Left hindlimb (tissue), 1 donor: Measurements from ENCODE around the gene TEX13C.
"Not testable (repeated sequence)": the region's sequence is repeated elsewhere in the genome, so short reads cannot be mapped to it uniquely, and the experiment has no call there.

Experiments used
- DNase-seq: peaks from one replicate; pipeline ENCODE4 v3.0.0-alpha.2; 2018

Gene TEX13C

DNA sequence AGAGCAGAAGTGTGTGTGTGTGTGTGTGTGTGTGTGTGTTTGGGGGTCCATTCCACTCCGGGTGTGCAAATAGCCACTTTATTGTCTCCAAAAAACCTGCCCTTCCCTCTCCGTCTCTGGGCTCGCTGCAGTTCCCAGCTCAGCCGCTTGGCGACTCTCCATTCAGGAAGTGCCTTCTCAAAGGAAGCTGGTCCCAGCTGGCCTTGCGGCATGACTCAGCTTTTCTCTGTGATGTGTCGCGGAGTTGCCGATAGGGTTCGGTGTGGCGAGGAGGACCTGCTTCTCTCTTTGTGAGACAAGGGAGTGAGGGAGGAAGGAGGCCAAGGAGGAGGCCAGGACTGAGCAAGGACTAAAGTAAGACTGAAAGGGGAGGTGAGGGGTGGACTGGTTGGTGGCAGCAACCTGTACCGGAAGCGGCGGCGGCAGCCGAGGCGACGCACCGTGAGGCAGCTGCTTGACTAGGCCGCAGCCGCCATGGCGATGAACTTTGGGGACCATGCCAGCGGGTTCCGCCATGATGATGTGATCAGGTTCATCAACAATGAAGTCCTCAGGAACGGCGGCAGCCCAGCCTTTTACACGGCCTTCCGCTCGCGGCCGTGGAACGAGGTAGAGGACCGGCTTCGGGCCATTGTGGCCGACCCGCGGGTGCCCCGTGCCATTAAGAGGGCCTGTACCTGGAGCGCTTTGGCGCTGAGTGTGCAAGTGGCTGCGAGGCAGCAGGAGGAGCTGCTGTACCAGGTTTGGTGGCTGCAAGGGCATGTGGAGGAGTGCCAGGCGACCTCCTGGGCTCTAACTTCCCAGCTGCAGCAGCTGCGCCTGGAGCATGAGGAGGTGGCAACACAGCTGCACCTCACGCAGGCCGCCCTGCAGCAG, at the start of gene TEX13C:
Gene TEX13C, plus strand, starts transcription at position 226 of the 876 bp plus-strand sequence. Its CDS starts 249 bp downstream, at position 475.
- no peak for DNase-seq

DNA sequence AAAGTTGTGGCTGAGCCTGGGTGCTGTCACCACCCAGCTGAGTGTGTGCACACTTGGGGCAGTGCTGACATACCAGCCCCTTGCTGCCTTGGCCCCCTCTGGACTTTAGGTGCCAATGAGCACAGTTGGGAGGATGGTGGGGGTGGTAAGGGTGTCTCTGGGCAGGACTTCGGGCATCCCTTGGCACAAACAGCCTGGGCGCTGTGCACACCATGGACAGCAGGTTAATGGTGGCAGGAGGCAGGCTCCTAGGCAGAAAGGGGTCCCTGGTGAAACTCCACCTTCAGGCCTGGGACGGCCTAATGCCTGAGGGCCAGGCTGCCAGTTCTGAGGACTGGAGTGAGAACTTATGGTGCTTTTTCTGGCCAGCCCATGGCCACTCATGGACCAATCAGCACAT, 32.4 kb upstream of the TEX13C start:
- no peak for DNase-seq

DNA sequence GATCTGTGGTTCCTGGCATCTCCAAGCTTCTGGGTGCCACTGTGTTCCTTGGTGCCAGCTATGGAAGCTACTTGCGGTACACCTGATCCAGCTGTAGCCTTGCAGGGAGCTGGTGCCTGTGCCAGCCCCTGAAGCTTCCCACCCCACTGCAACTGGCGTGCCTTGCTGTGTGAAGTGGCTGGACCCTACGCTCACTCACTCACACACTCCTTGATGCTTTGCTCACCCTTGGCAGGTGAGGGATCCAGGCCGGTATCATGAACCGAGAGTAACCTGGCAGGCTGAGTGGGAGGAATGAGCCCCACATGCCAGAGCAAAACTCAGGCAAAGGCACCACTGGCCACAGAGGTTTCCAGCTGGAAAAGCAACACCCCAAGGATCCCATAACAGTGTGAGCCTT, 31.3 kb upstream of the TEX13C start:
- DNase-seq: no peak

DNA sequence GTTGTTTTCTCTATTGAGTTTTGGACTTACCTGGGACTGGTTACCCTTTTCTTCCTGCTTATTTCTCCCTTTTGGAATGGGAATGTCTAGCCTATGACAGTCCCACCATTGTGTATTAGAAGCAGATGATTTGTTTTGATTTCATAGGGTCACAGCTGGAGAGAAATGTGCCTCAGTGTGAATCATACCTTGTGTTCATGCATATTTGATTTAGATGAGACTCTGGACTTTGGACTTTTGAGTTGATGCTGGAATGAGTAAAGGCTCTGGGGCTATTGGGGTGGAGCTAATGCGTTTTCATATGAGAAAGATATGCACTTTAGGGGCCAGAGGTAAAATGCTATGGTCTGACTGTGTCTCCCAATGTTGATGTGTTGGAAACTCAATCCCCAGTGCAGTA, 30.5 kb upstream of the TEX13C start:
- no peak for DNase-seq

DNA sequence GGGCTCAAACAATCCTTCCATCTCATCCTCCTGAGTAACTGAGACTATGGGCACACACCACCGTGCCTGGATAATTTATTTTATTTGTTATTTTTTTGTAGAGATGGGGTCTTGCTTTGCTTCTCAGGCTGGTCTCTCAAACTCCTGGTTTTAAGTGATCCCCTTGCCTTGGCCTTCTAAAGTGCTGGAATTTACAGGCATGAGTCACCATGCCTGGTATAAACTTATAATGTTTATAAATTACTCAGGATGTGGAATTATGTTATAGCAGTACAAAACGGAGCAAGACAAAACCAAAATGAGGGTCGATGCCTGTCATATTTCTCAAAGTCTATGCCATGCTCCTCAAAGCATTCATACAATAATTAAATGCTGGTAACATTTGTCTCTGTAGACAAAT, 29.8 kb upstream of the TEX13C start:
- DNase-seq: no peak

DNA sequence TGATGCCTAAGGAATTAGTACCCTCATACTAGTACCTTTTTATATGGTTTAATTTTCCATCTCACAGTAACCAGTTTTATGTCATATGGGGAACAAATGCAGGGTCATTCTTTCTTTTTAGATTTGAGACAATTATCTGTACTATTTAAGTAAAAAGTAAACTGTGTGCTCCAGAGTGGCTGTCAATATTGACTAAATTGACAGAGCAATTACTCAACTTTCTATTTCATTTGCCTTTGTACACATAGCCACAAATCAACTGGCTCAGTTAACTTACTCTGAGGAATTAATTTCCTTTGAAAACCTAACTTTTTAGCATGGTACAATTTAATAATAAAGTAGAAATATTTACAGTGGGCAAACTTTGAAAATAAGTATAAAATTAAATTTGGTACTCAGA, 28.5 kb upstream of the TEX13C start:
- no peak for DNase-seq

DNA sequence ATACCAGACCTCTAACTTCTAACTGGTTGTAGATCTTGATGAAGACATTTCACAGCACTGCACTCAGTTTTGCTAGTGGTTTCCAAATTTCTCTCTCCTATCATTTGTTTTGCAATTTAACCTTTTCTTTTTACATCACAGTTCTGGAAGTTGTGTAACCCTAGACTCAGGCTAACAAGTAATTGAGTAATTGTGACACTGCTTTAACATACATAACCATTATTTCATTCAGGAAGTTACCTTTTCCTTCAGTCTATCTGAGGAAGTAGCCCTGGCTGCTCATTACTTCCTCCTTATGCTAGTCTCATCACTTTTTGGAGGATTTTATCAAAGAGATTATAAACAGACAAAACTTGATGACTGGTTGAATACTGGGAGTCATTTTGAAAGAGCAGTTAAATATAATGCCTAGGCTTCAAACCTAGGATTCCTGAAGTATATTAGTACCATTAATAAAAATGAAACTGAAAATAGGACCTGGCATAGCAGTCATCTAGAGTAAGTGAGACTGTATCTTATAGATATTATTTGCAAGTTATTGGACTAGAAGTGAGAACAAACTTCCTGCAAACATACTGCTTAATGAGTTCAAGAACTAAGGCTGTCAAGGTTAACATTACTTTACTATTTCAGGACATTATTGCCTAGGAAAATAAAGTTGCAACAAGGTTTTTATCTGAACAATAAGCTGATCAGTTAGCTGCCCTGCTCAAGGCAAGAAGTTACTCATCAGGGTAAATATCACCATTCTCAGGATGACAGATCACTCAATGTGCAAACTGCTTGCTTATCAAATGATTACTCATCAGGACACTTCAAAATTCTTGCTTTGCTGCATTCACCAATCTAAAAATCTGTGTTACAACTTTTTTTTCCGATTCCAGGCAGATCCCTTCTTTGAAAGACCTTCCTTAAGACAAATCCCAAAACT, 25.6 kb upstream of the TEX13C start:
- no peak for DNase-seq

DNA sequence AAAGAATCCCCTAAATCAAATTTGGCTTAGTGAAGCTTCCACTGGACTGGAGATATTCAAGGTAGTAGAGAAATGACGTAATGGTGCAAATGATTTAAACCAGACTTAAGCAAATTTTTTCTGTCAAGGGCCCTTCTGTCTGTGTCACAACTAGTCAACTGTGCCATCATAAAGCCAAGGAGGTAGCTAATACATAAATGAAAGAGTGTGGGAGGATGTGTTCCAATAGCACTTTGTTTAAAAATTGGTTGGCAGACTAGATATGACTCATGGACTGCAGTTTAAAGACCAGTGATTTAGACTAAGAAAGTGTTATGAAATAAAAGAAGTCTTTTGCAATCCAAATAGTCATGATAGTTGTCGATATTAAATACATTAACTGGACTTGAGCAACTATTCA, 24.3 kb upstream of the TEX13C start:
- DNase-seq: no peak

DNA sequence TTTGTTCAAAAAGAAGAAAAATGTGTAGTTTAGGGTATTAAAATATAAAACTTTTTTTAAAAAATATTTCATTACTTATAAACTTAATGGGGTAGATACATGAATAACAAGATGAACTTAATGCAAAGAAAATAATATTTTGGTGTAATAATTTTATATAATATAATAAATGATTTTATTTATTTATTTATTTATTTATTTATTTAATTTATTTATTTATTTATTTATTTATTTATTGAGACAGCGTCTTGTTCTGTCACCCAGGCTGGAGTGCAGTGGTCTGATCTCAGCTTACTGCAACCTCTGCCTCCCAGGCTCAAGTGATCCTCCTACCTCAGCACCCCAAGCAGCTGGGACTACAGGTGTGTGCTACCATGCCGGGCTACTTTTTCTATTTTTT, 20.8 kb upstream of the TEX13C start:
- DNase-seq: no peak

DNA sequence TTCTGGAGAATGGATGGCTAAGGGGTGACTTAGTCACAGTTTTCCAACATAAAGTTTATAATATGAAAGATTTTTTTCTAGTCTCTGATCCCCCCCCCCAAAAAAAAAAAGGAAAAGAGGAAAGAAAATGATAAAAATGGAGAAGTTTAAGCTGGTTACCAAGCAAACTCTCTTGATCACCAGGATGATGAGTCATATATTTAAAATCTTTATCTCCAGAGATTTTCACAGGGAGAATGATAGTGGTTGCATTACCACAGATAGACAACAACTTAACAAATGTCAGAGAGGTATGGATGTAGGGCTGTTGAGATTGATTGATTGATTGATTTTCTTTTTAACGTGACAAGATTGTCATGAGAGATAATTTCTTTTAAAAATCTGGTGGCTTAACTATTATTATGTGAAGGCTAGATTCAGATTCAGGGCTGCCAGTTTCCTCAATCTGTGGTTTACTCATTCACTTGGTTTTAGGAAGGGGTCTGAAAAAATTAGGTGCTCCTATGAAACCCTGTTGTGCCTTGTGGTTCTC, 13.3 kb upstream of the TEX13C start:
- no peak for DNase-seq

DNA sequence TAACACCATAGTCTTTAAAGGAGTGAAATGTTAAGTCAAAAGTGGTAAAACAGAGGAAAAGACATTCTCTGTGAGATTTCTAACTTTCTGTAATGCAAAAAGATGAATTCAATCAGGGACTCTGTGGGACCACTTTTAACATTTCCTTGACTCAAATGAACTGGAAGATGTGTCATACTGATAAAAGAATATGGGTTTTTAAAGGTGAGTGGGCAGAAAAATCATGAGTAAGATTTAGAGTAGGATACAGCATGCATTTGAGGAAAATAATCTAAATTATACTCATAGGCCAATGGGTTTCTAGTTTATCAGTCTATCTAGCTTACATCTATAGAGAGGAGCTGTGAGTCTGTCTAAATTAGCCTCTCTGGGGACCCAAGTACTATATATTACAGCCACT, 11.0 kb upstream of the TEX13C start:
- no peak for DNase-seq

DNA sequence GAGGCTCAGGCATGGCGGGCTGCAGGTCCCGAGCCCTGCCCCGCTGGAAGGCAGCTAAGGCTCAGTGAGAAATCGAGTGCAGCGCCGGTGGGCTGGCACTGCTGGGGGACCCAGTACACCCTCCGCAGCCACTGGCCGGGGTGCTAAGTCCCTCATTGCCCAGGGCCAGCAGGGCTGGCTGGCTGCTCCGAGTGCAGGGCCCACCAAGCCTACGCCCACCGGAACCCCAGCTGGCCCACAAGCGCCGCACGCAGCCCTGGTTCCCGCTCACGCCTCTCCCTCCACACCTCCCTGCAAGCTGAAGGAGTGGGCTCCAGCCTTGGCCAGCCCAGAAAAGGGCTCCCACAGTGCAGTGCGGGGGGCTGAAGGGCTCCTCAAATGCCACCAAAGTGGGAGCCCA, 505 bp upstream of the TEX13C start:
- not testable (repeated sequence) for DNase-seq

DNA sequence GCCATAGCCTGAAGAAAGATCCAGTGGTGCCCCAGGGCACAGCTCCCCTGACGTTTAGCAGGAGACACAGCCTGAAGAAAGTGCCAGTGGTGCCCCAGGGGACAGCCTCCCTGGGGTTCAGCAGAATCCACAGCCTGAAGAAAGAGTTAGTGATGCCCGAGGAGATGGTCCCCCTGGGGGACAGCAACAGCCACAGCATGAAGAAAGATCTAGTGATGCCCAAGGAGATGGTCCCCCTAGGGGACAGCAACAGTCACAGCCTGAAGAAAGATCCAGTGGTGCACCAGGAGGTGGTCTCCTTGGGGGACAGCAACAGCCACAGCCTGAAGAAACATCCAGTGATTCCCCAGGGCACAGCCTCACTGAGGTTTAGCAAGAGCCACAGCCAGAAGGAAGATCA, 2.8 kb downstream of the TEX13C start:
- no peak for DNase-seq

DNA sequence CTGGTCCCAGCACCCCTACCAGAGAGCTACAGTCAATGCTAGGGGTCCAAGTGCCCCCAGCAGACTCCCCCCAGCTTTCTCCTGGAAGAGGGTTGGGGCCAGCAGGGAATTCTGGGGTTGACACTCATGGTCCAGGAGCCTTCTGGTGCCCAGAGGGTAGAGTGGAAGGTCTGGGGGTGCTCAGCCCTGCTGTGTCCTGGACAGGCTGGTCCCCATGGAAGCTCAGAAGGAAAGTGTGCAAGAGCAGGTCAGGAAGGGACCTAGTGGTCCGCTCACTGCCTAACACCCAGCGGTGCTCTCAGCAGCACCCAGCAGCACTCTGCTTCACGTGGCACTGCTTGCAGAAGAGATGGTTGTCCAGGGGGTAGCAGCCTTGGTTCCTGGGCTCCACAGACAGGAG, 6.9 kb downstream of the TEX13C start:
- DNase-seq: no peak

DNA sequence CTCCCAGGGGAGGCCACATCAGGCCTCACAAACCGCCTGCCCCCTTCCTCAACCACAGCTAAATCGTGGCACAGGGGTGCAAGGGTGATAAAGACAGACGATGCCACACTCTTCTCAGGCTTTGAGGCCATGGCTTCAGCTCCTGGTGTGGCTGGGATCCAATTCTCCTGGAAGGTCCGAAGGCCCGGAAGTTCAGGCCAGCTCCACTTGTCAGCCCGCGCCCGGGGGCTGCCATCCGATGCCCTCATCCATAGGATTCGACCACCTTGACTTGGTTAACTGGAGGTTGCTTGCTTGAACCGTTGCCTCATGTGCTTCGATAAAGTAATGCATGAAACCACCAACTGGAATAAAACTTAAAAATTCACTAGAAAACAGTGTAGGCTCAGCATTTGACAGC, 8.2 kb downstream of the TEX13C start:
- DNase-seq: no peak

DNA sequence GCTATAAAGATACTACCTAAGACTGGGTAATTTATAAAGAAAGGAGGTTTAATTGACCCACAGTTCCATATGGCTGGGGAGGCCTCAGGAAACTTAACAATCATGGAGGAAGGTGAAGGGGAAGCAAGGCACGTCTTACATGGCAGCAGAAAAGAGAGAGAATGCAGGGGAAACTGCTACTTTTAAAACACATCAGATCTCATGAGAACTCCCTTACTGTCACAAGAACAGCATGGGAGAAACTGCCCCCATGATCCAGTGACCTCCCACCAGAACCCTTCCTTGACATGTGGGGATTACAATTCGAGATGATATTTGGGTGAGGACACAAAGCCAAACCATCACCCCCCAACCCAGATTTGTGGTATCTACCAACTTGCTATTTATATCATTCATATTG, 13.9 kb downstream of the TEX13C start:
- no peak for DNase-seq

DNA sequence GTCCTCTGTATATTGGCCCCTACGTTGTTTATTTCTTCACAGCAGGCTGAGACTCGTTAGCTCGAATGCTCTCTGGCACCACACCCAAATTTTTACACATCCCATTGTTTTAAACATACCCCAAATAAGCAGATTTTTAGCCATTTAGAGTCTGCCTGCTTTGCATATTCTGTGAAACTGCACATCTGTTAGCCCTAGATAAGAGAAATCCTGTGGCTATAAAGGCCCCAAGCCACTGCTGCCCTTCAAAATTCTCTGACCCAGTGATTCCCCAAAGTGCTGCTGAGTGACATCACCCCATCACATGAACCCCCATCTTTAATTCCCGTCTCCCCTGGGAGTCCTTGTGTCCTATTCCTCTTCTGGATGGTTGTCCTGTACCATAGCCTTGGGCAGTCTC, 20.8 kb downstream of the TEX13C start:
- no peak for DNase-seq

DNA sequence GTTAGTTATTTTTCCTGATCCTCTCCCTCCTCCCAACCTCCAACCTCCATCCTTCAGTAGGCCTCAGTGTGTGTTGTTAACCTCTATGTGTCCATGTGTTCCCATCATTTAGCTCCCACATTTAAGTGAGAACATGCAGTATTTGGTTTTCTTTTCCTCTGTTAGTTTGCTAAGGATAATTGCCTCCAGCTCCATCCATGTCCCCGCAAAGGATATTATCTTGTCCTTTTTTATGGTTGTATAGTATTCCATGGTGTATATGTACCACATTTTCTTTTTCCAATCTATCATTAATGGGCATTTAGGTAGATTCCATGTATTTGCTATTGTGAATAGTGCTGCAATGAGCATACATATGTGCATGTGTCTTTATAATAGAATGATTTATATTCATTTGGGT, 54.5 kb downstream of the TEX13C start:
- no peak for DNase-seq
